ENCODE data around the gene ENAH. TPM values are rescaled to one million over a fixed set of nuclear protein-coding genes. Genes with fewer than 3 reads are reported as not detected.
A peak's percentile ranks its signal among the peaks of the same experiment; 100 is the strongest.

The ENAH gene
- total RNA-seq, 1 donor from 2014 or later = 434 TPM

- no peak overlapping the region for H3K4me3 Mint-ChIP-seq (ENCODE audit: unreplicated experiment)
- H3K4me1 Mint-ChIP-seq (ENCODE audit: low read depth) = peaks cover 47% of the 10 kb centered on the region
- no peak for TF ChIP-seq CTCF (IDR thresholded peaks at IDR 0.05)
- H3K9me3 Mint-ChIP-seq (ENCODE audit: low read depth) = no peaks in the 10 kb centered on the region
- H3K36me3 Mint-ChIP-seq (ENCODE audit: low read depth) = peaks cover 2% of the 10 kb centered on the region
- peak overlapping the region; percentile 12 for H3K27ac Mint-ChIP-seq (ENCODE audit: unreplicated experiment)
- no peaks in the 10 kb centered on the region for H3K27me3 Mint-ChIP-seq (ENCODE audit: low read depth)
- no peak for DNase-seq (ENCODE audit: low spot score)
Observed at GRCh38 chr1:225485226-225485625, 167.7 kb downstream of the ENAH start.

- no peaks in the 10 kb centered on the region for H3K9me3 Mint-ChIP-seq (ENCODE audit: low read depth)
- no peak for TF ChIP-seq CTCF (IDR thresholded peaks at IDR 0.05)
Observed at GRCh38 chr1:225484657-225485214, 168.2 kb downstream of the ENAH start.

GRCh38 chr1:225483818-225484656 is 168.9 kb downstream of the ENAH start:
- TF ChIP-seq CTCF (IDR thresholded peaks at IDR 0.05) = no peak
- Mint-ChIP-seq H3K27me3 (ENCODE audit: low read depth) (no peaks in the 10 kb centered on the region), H3K4me3 (ENCODE audit: unreplicated experiment) (no peak overlapping the region), H3K9me3 (ENCODE audit: low read depth) (no peaks in the 10 kb centered on the region), H3K36me3 (ENCODE audit: low read depth) (no peaks in the 10 kb centered on the region), H3K27ac (ENCODE audit: unreplicated experiment) (peak overlapping the region; percentile 2), H3K4me1 (ENCODE audit: low read depth) (peaks cover 44% of the 10 kb centered on the region)
- no peak for DNase-seq (ENCODE audit: low spot score)

More at GRCh38 chr1:225484657-225485214, 168.2 kb downstream of the ENAH start:
- Mint-ChIP-seq H3K4me3 (ENCODE audit: unreplicated experiment) (no peak overlapping the region), H3K4me1 (ENCODE audit: low read depth) (peaks cover 47% of the 10 kb centered on the region), H3K36me3 (ENCODE audit: low read depth) (no peaks in the 10 kb centered on the region), H3K27me3 (ENCODE audit: low read depth) (no peaks in the 10 kb centered on the region), H3K27ac (ENCODE audit: unreplicated experiment) (peak overlapping the region; percentile 2)
- no peak for DNase-seq (ENCODE audit: low spot score)

GRCh38 chr1:225482421-225482950 is 170.4 kb downstream of the ENAH start:
- TF ChIP-seq CTCF (IDR thresholded peaks at IDR 0.05) = no peak
- DNase-seq (ENCODE audit: low spot score) = no peak

GRCh38 chr1:225481738-225482137 is 171.2 kb downstream of the ENAH start:
- no peak for TF ChIP-seq CTCF (IDR thresholded peaks at IDR 0.05)
- no peaks in the 10 kb centered on the region for H3K27me3 Mint-ChIP-seq (ENCODE audit: low read depth)
- DNase-seq (ENCODE audit: low spot score) = no peak
- no peaks in the 10 kb centered on the region for H3K36me3 Mint-ChIP-seq (ENCODE audit: low read depth)
- H3K9me3 Mint-ChIP-seq (ENCODE audit: low read depth) = no peaks in the 10 kb centered on the region
- peaks cover 44% of the 10 kb centered on the region for H3K4me1 Mint-ChIP-seq (ENCODE audit: low read depth)
- H3K4me3 Mint-ChIP-seq (ENCODE audit: unreplicated experiment) = no peak overlapping the region
- peak overlapping the region; percentile 90 for H3K27ac Mint-ChIP-seq (ENCODE audit: unreplicated experiment)

More at GRCh38 chr1:225482421-225482950, 170.4 kb downstream of the ENAH start:
- no peak overlapping the region for H3K4me3 Mint-ChIP-seq (ENCODE audit: unreplicated experiment)
- no peaks in the 10 kb centered on the region for H3K27me3 Mint-ChIP-seq (ENCODE audit: low read depth)
- H3K36me3 Mint-ChIP-seq (ENCODE audit: low read depth) = no peaks in the 10 kb centered on the region
- peak overlapping the region; percentile 90 for H3K27ac Mint-ChIP-seq (ENCODE audit: unreplicated experiment)
- no peaks in the 10 kb centered on the region for H3K9me3 Mint-ChIP-seq (ENCODE audit: low read depth)
- H3K4me1 Mint-ChIP-seq (ENCODE audit: low read depth) = peaks cover 49% of the 10 kb centered on the region

Data from chondrocyte (in vitro differentiated cells).